GM23248 (cell line): ENCODE data around the gene DPYSL5. TPM values are rescaled to one million over a fixed set of nuclear protein-coding genes. Genes with fewer than 3 reads are reported as not detected.

Experiments used
- DNase-seq: peaks from one replicate; pipeline ENCODE4 v3.0.0-alpha.2; 2015
- H2AFZ ChIP-seq: fragments of 200-600 bp; sonication (generic); 2 replicates; pipeline ENCODE4 v1.6.1; 2016; ENCODE audit warnings: antibody characterized with exemption
- H3F3A ChIP-seq: fragments of 200-600 bp; sonication (generic); 2 replicates; pipeline ENCODE4 v1.6.1; 2016; ENCODE audit warnings: mild to moderate bottlenecking, antibody characterized with exemption, mixed run types; ENCODE audit not compliant: insufficient read depth
- H3K27ac ChIP-seq: fragments of 200-600 bp; sonication (generic); 2 replicates; pipeline ENCODE4 v1.5.1; 2016; ENCODE audit warnings: mild to moderate bottlenecking
- H3K27me3 ChIP-seq: fragments of 200-600 bp; sonication (generic); replicated peaks from 2 replicates; pipeline ENCODE4 v1.6.1; 2016; ENCODE audit warnings: mild to moderate bottlenecking; ENCODE audit not compliant: insufficient read depth
- H3K36me3 ChIP-seq: fragments of 200-600 bp; sonication (generic); 2 replicates; pipeline ENCODE4 v1.6.1; 2016; ENCODE audit warnings: low read depth, mild to moderate bottlenecking
- H3K4me1 ChIP-seq: fragments of 200-600 bp; sonication (generic); 2 replicates; pipeline ENCODE4 v1.6.1; 2016; ENCODE audit warnings: mild to moderate bottlenecking; ENCODE audit not compliant: insufficient read depth
- H3K4me2 ChIP-seq: fragments of 200-600 bp; sonication (generic); one replicate; pipeline ENCODE4 v1.6.1; 2016; ENCODE audit warnings: mild to moderate bottlenecking; ENCODE audit not compliant: unreplicated experiment
- H3K4me3 ChIP-seq: fragments of 200-600 bp; sonication (generic); 2 replicates; pipeline ENCODE4 v1.5.1; 2016; ENCODE audit warnings: mild to moderate bottlenecking
- H3K79me2 ChIP-seq: fragments of 200-600 bp; sonication (generic); 2 replicates; pipeline ENCODE4 v1.6.1; 2016; ENCODE audit warnings: mild to moderate bottlenecking; ENCODE audit not compliant: insufficient read depth
- H3K9ac ChIP-seq: fragments of 200-600 bp; sonication (generic); 2 replicates; pipeline ENCODE4 v1.6.1; 2016; ENCODE audit warnings: mild to moderate bottlenecking
- H3K9me2 ChIP-seq: fragments of 200-600 bp; sonication (generic); 2 replicates; pipeline ENCODE4 v1.6.1; 2016; ENCODE audit warnings: mixed run types, mild to moderate bottlenecking, moderate library complexity; ENCODE audit not compliant: insufficient read depth
- H3K9me3 ChIP-seq: fragments of 200-600 bp; sonication (generic); one replicate; pipeline ENCODE4 v1.6.1; 2017; ENCODE audit warnings: low read depth
- H4K20me1 ChIP-seq: fragments of 200-600 bp; sonication (generic); 2 replicates; pipeline ENCODE4 v1.6.0; 2016; ENCODE audit not compliant: insufficient read depth
- EZH2 ChIP-seq: fragments of 200-600 bp; sonication (generic); IDR thresholded peaks from 2 replicates; pipeline ENCODE4 v1.6.1; 2018; ENCODE audit warnings: antibody characterized with exemption, mild to moderate bottlenecking; ENCODE audit not compliant: insufficient read depth, poor library complexity, severe bottlenecking
- EZH2phosphoT487 ChIP-seq: fragments of 200-600 bp; sonication (generic); IDR thresholded peaks from 2 replicates; pipeline ENCODE4 v1.6.1; 2018; ENCODE audit warnings: antibody characterized with exemption, moderate library complexity, mild to moderate bottlenecking, low read depth; ENCODE audit not compliant: insufficient read depth
- WGBS, 2 experiments: methylation state at CpG; one replicate each; pipeline ENCODE4 v1.1.6; 2015 to 2017; ENCODE audit warnings: low lambda C conversion rate in 2 of 2, low coverage in 1 of 2; ENCODE audit errors: missing lambda C conversion rate in 2 of 2; 5-methylcytosine and 5-hydroxymethylcytosine counted together
- in situ Hi-C: fragments of 300-500 bp; cut with MboI; formaldehyde crosslinking; loops from 2 replicates; pipeline ENCODE4 v1.15.0; 2020
- polyA plus RNA-seq: library from polyadenylated mRNA; unstranded; fragments of >200 nt; fragmentation: Nextera tagmentation; extraction: Ambion mirVana; gene quantifications from 2 replicates; pipeline ENCODE4 v1.2.1, GENCODE V29; 2016
- total RNA-seq: library from RNA; depleted of rRNA; stranded (reverse); fragments of >200 nt; shearing (Covaris generic); gene quantifications from 2 replicates; pipeline ENCODE4 v1.2.3, GENCODE V29; 2014

The DPYSL5 gene
- total and polyA plus RNA-seq, 2 experiments from 2014 or later: not detected

- no peak overlapping the region for H3K9ac ChIP-seq
- in situ Hi-C loops: no loop called here
These were observed 39.2 kb downstream of the DPYSL5 start for GRCh38 chr2:26887151-26887550.

GRCh38 chr2:26889796-26890195 lies 41.9 kb downstream of the DPYSL5 start:
- Histone ChIP-seq H3K9me2 (no peaks in the 10 kb centered on the region), H3K4me1 (no peaks in the 10 kb centered on the region), H3K36me3 (no peaks in the 10 kb centered on the region), H3K4me3 (no peak overlapping the region), H3F3A (no peaks in the 10 kb centered on the region), H3K79me2 (no peaks in the 10 kb centered on the region), H3K27ac (no peak overlapping the region), H3K27me3 (peaks cover 70% of the 10 kb centered on the region), H3K9me3 (no peaks in the 10 kb centered on the region), H3K9ac (no peak overlapping the region), H3K4me2 (no peak overlapping the region), H4K20me1 (no peaks in the 10 kb centered on the region), H2AFZ (no peak overlapping the region)
- in situ Hi-C loops: no loop called here
- TF ChIP-seq EZH2 (no peak), EZH2phosphoT487 (no peak)
- no peak for DNase-seq
- WGBS, 2 experiments: 48% methylated on average over 4 of the region's 4 CpGs

More at GRCh38 chr2:26887151-26887550, 39.2 kb downstream of the DPYSL5 start:
- Histone ChIP-seq H3K27me3 (peaks cover 88% of the 10 kb centered on the region), H3K9me2 (no peaks in the 10 kb centered on the region), H3K27ac (no peak overlapping the region), H3K4me3 (no peak overlapping the region), H3F3A (no peaks in the 10 kb centered on the region), H3K4me1 (no peaks in the 10 kb centered on the region), H3K36me3 (no peaks in the 10 kb centered on the region), H3K4me2 (no peak overlapping the region), H3K9me3 (no peaks in the 10 kb centered on the region), H4K20me1 (no peaks in the 10 kb centered on the region), H3K79me2 (no peaks in the 10 kb centered on the region), H2AFZ (no peak overlapping the region)
- TF ChIP-seq EZH2: no peak
- TF ChIP-seq EZH2phosphoT487: no peak
- 34 to 44% methylated on average over 4 of the region's 4 CpGs for WGBS, 2 experiments
- no peak for DNase-seq

- no peak for DNase-seq
- no peaks in the 10 kb centered on the region for H3K36me3 ChIP-seq
- no peak for TF ChIP-seq EZH2
- no peak for TF ChIP-seq EZH2phosphoT487
- no peaks in the 10 kb centered on the region for H3K4me1 ChIP-seq
- no peak overlapping the region for H3K9ac ChIP-seq
- H3K4me3 ChIP-seq: no peak overlapping the region
- no peak overlapping the region for H3K27ac ChIP-seq
- 70 to 72% methylated on average over 11 of the region's 11 CpGs for WGBS, 2 experiments
- H4K20me1 ChIP-seq: no peaks in the 10 kb centered on the region
- no peaks in the 10 kb centered on the region for H3K79me2 ChIP-seq
- H3K9me3 ChIP-seq: no peaks in the 10 kb centered on the region
- H3K27me3 ChIP-seq: peaks cover 63% of the 10 kb centered on the region
- no peaks in the 10 kb centered on the region for H3F3A ChIP-seq
- H2AFZ ChIP-seq: no peak overlapping the region
- H3K4me2 ChIP-seq: no peak overlapping the region
- H3K9me2 ChIP-seq: no peaks in the 10 kb centered on the region
- in situ Hi-C loops: no loop called here
These were observed 42.5 kb downstream of the DPYSL5 start for GRCh38 chr2:26890341-26891000.

- no peak overlapping the region for H3K4me3 ChIP-seq
- H2AFZ ChIP-seq: no peak overlapping the region
- H3K36me3 ChIP-seq: no peaks in the 10 kb centered on the region
- H3K79me2 ChIP-seq: no peaks in the 10 kb centered on the region
- DNase-seq: no peak
- H3K4me2 ChIP-seq: no peak overlapping the region
- no peaks in the 10 kb centered on the region for H3F3A ChIP-seq
- H3K4me1 ChIP-seq: no peaks in the 10 kb centered on the region
- no peaks in the 10 kb centered on the region for H3K9me2 ChIP-seq
- in situ Hi-C loops: no loop called here
- no peak overlapping the region for H3K9ac ChIP-seq
- TF ChIP-seq EZH2: no peak
- TF ChIP-seq EZH2phosphoT487: no peak
- no peak overlapping the region for H3K27ac ChIP-seq
- WGBS, 2 experiments: 38 to 46% methylated on average over 3 of the region's 3 CpGs
- H3K27me3 ChIP-seq: peaks cover 54% of the 10 kb centered on the region
- no peaks in the 10 kb centered on the region for H4K20me1 ChIP-seq
- no peaks in the 10 kb centered on the region for H3K9me3 ChIP-seq
These were observed 44.2 kb downstream of the DPYSL5 start for GRCh38 chr2:26892133-26892532.
